MM.1S (cell line): ENCODE data around the gene RUFY4.

ENCODE experiments used
- CTCF ChIP-seq: fragments of 300-600 bp; sonication (generic); IDR thresholded peaks from 2 replicates; pipeline ENCODE4 v1.5.1; 2016; ENCODE audit warnings: antibody characterized with exemption, low read length, mixed read lengths
- EZH2 ChIP-seq: fragments of 300-600 bp; sonication (generic); optimal IDR thresholded peaks from 2 replicates; pipeline ENCODE3; 2017; ENCODE audit warnings: low read depth, mild to moderate bottlenecking, antibody characterized with exemption, low read length, mixed read lengths
- EZH2phosphoT487 ChIP-seq: fragments of 300-600 bp; sonication (generic); IDR thresholded peaks from 2 replicates; pipeline ENCODE4 v1.6.1; 2018; ENCODE audit warnings: antibody characterized with exemption, low read length

- TF ChIP-seq CTCF (no peak), EZH2 (no peak), EZH2phosphoT487 (no peak)
These were observed 27.5 kb upstream of the RUFY4 start for GRCh38 chr2:218041302-218042168.
